ENCODE data around the gene ERO1B.

DNA sequence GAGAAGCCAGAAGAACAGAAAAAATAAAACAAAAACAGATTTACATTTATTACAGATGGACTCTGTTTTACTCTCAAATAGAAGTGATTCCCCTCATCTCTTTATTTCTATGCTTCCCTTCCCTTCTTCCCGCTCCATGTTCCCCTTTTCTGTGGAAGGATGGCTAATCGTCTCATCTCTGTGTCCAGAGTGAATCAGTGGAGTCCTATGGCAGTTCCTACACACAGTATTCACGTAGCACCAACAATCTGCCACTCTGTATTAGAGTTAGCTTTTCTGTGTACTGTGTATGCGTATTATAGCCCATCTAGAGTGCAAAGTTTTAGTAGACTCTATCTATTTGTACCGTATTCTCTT, 6.8 kb upstream of the ERO1B start:
- TF ChIP-seq, protein P1, sequence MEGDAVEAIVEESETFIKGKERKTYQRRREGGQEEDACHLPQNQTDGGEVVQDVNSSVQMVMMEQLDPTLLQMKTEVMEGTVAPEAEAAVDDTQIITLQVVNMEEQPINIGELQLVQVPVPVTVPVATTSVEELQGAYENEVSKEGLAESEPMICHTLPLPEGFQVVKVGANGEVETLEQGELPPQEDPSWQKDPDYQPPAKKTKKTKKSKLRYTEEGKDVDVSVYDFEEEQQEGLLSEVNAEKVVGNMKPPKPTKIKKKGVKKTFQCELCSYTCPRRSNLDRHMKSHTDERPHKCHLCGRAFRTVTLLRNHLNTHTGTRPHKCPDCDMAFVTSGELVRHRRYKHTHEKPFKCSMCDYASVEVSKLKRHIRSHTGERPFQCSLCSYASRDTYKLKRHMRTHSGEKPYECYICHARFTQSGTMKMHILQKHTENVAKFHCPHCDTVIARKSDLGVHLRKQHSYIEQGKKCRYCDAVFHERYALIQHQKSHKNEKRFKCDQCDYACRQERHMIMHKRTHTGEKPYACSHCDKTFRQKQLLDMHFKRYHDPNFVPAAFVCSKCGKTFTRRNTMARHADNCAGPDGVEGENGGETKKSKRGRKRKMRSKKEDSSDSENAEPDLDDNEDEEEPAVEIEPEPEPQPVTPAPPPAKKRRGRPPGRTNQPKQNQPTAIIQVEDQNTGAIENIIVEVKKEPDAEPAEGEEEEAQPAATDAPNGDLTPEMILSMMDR (IDR thresholded peaks at IDR 0.05) = no peak
- no peak for TF ChIP-seq POLR2A (IDR thresholded peaks at IDR 0.05)
